GM19467 (cell line): Measurements from ENCODE around the gene NAALADL2.

ENCODE experiments used
- ATAC-seq: cut with Tn5 transposase; IDR thresholded peaks from one replicate; pipeline ENCODE4 v1.9.1; 2021; ENCODE audit warnings: mild to moderate bottlenecking, moderate library complexity; ENCODE audit not compliant: unreplicated experiment

Gene NAALADL2

DNA sequence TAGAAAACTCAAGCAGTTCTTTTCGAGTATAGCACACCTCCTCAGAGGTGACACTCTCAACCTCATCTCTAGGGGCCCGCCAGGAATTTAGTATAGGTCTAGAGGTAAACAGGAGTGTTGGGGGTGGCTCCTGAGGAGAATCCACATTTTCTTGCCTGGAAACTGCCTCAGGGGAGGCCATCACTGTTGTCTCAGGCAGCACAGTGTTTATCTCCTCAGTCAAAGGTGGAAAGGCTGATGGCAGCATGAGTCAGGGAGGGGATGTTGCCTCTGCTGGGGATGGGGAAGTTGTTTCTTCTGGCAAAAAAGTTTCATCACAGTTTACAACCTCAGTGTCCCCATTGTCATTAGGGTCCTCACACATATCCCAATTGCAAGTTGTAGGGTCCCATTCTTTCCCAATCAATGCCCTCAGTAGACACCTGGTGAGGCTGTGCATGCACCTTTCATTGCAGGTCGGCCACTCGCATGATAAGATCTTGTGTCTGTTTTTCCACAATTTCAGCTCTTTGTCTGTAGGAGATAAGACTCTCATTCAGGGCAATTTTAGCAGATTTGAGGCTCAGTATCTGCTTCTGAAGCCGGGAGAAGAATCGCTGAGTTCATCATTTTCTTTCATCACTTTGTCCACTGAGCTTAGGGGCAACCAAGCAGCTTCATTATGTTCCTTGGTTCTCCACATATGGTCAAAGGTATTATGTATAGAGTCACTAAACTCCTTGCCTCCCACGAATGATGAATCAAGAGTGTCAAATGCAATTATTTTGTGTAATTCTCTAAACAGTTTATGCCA, 25.8 kb downstream of the NAALADL2 start:
- ATAC-seq = no peak

DNA sequence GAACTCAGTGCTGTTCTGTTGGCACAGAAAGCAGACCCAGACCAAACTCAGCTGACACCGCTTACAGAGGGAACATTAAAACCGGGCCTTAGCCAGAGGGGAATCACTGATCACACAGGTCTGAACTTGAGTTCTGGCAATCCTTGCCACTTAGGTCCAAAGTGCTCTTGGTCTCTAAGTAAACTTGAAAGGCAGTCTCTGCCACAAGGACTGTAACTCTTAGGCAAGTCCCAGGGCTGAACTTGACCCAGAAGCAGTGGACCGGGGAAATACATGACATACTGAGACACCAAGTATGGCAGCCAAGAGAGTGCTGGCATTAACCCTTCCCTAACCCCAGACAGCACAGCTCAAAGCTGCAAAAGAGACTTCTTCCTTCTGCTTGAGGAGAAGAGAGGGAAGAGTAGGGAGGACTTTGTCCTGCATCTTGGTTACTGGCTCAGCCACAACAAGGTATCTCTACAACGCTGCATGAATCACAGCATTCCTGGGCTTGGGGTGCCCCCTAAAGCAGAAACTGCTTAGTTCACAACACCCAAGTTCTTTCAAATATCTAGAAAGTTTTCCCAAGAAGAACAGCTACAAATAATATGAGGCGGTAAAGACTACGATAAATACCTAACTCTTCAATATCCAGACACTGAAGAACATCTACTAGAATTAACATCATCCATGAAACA, 32.5 kb downstream of the NAALADL2 start:
- ATAC-seq = no peak

DNA sequence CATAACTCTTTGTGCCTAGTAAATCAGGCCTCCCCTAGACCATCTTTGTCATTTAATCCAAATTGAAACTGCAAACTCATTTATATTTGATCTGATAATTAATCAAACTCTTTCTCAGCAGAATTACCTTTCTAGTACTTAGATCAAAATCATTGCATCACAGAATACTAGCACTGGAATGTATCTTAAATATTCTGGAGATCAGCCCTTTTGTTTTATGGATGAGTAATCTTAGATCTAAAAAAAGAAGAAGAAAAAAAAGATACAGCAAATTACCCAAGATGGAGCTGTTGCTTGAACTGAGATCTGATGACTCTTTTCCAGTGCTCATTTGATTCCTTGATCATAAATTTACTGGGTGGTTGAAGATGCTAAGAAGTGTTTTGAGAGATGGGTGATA, 47.9 kb downstream of the NAALADL2 start:
- no peak for ATAC-seq

DNA sequence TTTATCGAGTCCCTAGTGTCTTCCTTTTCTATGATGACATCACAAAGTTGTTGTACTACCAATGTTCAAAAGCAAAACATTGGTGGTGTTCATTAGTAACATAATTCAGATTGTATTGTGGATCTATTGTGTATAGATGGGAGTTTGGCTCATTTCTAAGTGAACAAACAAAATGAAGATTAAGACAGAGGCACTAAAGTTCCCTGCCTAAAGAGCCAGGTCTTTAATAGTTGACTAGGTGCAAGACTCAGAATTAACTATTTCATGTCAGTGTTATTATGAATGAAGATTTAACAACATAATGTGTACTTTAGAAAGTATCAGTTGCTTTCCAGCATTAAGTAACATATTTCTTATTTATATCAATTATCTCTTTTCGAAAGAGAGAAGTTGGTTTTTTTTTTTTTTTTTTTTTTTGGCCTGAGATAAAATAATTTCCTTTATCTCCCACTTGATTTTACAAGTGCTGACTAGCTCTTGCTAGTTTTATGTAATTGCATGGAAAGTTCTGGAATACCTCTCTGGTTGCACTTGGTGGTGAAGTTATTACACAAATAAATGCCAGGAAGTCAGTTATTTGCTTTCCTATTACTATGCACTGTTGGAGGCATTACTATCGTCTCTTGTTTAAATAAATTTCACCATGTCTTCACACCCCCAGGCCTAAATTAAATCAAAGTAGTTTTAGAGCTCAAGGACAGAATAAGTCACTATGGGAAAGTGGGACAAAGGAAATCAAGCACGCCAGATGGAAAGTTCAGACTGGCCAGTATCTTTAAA, 48.7 kb downstream of the NAALADL2 start:
- ATAC-seq = no peak

DNA sequence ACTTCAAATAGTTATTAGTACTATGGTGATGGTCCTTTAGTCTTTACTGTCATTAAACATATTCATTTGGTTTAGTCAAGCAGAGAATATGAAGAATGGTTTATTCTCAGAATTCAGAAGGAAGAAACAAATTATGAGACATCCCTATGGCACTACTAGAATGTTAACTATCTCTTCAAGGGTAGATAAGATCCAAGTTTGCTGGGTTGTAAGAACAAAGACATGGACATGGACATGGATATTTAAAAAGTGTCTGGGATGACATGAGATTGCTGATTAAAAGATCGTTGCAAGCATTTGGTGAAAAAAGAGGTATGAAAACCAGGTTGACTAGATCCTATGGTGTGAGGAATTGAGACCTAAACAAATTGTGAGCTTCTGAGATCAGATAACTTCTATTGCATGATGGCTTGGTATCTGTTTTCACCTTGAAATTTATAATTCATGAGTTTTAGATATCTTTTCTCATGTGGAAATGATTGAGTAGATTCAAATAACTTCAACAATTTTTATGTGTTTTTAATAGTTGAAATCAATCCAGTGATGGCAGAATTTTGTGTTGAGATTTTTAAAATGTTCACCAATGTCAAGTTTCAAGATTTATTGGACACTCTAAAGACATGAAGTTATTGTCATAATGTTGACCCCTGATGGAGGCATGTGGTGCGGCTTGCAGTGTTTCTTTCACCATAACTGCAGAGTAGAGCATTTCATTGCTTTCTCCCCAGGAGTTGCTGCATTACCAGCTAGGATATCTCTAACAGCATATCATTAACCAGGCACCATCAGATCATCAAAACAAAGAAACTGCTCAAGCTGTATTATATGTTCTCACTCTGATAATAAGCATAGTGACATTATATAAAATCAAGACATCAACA, 72.6 kb downstream of the NAALADL2 start:
- ATAC-seq = no peak

DNA sequence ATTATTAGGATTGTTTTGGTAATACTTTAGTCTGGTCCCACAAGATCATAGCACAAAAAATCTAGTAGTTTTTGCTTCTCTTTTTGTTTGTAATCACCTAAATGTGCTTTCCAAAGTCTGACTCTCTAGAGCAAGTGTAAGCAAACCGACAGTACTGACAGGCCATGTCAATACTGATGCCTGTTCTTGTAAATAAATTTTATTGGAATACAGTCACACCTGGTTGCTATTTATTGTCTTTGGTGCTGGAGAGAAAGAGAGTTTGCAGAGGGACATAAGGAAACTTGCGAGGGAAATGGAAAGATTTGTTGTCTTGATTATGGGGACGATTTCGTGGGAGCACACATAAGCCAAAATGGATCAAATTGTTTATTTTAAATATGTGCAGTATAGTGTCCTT, 77.5 kb downstream of the NAALADL2 start:
- no peak for ATAC-seq

DNA sequence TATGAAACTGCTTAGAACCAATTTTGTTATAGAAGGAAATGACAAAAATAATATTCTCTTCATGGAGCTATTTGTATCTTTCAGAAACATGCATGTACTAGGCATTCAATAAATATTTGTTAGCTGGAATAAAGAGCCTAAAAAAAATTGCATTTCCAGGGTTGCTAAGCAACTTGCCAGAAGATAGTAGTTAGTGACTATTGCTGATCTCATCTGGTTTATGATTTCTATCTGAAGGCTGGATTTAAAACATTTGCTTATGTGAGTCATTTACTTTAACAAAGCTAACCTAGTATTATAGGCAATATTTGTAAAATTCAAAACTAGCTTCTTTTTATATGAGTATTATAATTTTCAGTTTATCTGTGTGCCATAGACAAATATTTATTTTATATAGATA, 78.3 kb downstream of the NAALADL2 start:
- no peak for ATAC-seq

DNA sequence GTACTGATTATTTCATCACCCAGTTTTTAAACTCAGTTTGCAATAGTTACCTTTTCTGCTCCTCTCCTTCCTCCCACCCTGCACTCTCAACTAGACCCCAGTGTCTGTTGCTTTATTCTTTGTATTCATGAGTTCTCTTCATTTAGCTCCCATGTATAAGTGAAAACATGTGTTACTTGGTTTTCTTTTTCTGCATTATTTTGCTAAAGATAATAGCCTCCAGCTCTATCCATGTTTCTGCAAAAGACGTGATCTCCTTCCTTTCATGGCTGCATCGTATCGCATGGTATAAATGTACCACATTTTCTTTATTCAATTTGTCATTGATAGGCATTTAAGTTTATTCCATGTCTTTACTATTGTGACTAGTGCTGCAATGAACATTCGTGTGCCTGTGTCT, 79.0 kb downstream of the NAALADL2 start:
- ATAC-seq = no peak

DNA sequence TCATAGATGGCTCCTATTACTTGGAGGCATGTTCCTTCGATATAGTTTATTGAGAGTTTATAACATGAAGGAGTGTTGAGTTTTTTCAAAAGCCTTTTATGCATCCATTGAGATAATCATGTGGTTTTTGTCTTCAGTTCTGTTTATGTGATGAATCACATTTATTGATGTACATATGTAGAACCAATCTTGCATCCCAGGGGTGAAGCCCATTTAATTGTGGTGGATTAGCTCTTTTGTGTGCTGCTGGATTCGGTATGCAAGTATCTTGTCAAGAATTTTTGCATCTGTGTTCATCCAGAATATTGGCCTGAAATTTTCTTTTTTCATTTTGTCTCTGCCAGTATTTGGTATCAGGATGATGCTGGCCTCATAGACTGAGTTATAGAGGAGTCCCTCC, 81.0 kb downstream of the NAALADL2 start:
- ATAC-seq = no peak

DNA sequence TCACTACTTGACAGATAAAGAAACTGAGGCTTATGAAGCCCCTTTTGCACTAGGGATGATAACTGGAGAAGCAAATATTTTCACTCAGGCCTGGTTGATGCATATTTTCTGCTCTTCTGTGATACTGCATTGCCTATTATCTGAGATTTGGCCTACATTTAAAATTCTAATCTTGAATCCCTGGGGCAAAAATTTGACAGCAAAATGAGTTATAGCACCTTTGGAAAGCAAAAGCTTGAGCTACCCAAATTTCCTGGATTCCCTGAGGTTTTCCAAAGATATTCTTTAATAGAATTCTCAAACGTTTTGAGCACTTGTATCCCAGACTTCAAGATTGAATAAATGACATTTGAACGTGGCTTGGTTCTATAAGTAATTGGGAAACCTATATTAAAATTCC, 86.1 kb downstream of the NAALADL2 start:
- no peak for ATAC-seq

DNA sequence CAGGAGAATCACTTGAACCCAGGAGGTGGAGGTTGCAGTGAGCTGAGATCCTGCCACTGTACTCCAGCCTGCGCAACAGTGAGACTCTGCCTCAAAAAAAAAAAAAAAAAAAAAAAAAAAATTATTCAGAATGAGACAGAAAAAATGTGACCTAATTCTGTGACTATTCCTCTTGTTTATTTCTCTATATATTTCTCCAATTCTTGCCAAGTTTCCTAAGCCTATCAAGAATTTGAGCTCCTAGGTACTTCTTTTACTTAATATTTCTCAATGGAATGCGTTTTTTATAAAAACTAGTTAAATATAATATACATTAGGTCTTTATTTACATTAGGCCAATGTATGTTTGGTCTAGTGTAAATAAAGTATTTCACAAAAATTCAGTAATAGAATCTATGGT, 86.8 kb downstream of the NAALADL2 start:
- ATAC-seq = no peak

DNA sequence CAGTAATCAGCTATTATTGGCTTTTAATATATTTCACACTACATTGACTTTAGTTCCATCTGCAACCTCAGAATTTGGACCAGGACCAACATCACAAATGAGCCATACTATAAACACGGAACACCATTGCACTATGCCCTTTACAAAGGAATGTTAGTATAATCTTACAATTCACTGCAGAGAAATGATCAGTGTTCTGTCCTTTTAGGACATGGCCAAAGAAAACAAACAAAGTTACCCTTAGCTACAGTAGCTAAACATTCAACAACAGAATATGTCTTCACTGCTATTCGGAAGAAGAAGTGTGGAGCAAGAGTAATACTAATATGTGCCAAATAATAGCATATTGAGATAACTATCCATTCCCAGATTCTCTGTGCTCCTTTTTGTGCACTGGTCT, 90.4 kb downstream of the NAALADL2 start:
- ATAC-seq = no peak

DNA sequence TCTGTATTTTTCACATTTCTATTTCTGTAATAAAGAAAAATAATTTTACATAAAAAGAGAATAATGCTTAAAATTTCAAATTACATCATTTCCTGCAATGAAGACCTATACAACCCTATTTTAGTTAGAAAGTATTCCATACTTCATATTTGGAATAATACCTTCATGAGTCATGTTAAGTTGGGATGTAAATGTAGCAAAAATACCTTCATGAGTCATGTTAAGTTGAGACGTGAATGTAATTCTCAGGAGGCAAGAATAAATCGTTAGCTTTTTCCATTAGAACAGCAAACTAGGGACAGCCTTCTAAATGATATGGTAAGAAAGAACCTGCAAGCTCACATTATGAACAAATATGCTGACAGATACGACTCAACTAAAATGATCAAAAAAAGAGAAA, 91.9 kb downstream of the NAALADL2 start:
- no peak for ATAC-seq

DNA sequence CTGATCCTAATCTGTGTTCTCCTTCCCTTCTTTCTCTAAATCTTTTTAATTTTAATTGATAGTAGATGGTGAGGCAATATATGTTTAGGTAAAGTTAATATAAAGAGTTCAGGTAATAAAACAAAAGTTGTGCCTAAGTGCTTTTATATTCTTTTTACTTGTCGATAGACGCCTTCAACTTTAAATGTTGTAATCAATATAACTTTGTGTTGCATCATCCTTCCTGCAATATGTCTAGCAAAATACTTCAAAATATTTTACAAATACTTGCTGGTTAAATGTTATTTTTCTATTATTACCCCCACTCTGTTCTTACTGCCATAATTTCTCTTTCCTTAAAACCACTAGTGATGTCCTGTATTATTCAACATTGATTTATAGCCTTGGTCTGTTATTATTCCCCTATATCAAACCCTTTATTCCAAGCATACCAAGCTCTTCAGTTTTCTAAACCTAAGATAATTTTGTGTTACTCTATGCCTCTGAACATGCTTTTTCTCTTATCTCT, 92.4 kb downstream of the NAALADL2 start:
- no peak for ATAC-seq

DNA sequence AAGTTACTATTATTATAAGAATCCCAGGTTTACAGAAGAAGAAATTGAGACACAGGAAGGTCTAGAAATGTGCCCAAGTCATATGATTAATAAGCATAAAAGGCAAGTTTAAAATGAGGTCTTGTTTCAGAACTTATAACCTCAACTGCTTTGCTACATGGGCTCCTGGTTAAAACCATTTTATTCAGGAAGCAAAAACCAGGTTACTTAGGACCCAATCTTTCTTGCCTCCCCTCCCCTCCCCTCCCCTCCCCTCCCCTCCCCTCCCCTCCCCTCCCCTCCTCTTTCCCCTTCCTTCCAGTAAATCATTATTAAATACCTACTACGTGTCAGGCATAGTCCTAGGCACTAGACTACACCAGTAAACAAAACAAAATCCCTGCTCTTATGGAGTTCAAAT, 93.9 kb downstream of the NAALADL2 start:
- ATAC-seq = no peak

DNA sequence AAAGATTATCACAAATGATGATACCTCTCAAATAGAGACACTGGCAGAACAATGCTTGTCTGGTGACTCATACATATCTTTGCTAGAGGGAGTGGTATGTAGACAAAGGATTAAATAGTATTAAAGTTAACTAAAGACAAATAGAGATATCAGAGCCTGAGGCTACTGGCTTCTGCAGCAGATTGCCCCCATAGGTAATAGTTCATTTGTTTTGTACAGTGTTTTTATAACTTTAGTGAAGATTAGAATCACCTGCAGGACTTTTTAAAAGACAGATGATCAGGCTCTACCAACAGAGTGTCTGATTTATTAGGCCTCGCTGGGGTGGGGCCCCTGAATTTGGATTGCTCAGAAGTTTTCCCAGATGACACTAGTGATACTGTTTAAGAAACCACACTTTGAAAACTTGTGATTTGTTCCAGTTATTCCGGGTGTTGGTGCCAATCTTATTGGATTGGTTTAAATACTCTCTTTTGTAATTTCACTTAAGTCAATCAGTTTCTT, 96.4 kb downstream of the NAALADL2 start:
- ATAC-seq = no peak

DNA sequence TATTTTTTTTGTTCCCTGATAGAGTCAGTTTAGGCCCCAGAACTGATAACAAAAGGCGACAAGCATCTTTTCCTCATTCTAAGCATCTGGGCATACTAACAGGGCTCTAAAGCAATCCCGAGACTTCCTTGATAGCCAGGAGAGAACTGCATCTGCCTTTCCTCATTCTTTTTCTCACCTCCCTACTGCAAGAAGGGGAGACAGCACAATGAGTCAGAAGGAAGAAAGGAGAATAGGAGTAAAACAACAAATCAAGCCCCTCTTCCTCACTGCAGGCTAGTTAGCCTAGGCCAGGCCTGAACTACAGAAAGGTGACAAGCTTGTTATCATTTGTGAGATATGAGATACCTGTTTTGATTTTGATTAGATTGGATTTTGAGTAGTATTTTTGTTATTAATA, 97.9 kb downstream of the NAALADL2 start:
- no peak for ATAC-seq

DNA sequence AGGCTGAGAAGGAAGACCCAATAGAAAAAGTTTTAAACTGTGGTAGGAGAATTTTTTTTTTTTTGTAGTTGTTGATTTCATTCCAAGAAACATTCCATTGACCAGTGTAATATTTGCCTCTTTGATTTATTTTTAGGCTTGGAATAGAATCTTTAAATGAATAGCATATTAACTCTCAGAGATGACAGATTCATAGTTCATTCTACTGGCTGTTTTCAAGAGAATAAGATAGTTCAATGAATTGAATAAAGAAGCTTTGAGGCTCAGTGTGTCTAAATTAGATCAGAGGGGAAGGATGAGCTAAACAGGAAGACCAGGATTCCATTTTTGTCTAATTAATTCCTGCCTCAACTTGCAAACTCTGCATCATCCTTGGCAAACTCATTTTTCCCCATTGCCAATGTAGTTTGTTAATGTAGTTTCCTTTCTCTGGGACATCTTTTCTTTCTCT, 98.4 kb downstream of the NAALADL2 start:
- no peak for ATAC-seq

DNA sequence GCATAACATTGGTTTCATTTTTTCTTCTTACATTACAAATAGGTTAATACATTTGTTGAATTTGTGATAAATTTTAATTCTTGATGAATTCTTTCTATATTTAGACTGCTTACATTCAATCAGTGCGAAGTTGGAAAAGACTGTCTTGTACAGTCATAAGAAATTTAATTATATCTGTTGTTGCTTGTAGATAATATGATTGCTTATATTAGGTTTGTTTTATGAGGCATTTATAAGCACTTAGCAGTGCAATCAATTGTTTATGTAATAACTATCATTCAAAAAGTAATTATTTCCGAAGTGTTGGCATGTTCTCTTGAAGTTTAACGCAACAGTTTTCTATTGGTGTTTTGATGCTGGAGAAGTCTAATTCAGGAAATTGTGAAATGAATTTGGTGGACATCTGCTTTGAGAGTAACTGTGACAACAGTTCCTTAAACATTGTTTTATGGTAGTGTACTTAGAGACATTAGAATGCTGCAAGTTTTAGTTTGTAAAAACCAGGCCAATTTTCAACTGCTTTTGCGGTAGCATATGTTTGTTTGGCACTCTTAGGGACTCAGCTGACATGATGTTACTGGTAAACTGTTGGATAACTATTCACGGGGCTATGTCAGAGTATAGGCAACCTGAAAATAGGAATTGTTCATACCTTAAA, 99.7 kb downstream of the NAALADL2 start:
- ATAC-seq = no peak

DNA sequence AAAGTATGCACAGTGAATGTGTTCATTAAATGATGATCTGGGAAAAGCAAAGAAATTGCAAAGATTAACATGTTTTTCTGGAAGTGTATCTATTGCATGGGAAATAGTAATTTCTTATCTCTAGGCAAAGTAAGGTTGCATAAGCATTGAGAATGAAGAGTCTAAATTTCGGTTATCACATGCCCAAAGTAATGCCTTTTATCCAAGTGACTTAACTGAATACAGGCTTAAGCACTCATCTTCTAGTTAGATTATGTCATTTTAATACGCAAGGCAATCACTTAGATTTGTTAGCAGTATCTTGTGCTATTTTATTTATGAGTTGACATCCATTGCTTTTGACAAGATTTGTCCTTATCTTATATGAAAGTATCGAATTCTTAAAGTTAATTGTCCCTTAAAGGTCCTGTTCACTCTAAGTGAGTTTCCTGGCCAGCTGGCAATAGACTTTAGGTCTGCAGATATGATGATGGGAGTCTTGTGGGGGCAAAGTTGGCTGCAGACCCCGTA, 100.5 kb downstream of the NAALADL2 start:
- ATAC-seq = no peak
